H1 (cell line): ENCODE measurements around the gene NARS2. TPM values are rescaled to one million over a fixed set of nuclear protein-coding genes. Genes with fewer than 3 reads are reported as not detected.

ENCODE experiments used
- CHD1 ChIP-seq: IDR thresholded peaks from 2 replicates; pipeline ENCODE4 v1.6.1; 2012; ENCODE audit warnings: low read depth, low read length, improper control_type of control experiment
- CHD2 ChIP-seq: IDR thresholded peaks from 2 replicates; pipeline ENCODE4 v1.6.1; 2012; ENCODE audit warnings: low read length, improper control_type of control experiment
- KDM4A ChIP-seq: IDR thresholded peaks from one replicate; pipeline ENCODE4 v1.7.1; 2012; ENCODE audit warnings: low read depth, mild to moderate bottlenecking, moderate library complexity, low read length, inconsistent platforms; ENCODE audit not compliant: severe bottlenecking
- NRF1 ChIP-seq: IDR thresholded peaks from 2 replicates; pipeline ENCODE4 v1.6.1; 2011; ENCODE audit warnings: mild to moderate bottlenecking, low read depth, low read length, improper control_type of control experiment
- POU5F1 ChIP-seq: IDR thresholded peaks from 2 replicates; pipeline ENCODE4 v1.6.1; 2011; ENCODE audit warnings: low read depth, mild to moderate bottlenecking, low read length, moderate library complexity
- polyA plus RNA-seq, 7 experiments: library from polyadenylated mRNA; depleted of rRNA in 3 of 7; stranded (reverse) in 5 of 7; unstranded in 2 of 7; fragments of >200 nt in 5 of 7; fragments of 200-250 nt in 2 of 7; gene quantifications; 1 replicate in 5 of 7; 2 replicates in 1 of 7; 4 replicates in 1 of 7; pipeline versions ENCODE4 v1.2.1 to v1.2.3, GENCODE V29; 2011 to 2013; ENCODE audit warnings: missing spikeins in 2 of 7, mixed read lengths in 2 of 7
- total RNA-seq: library from RNA; stranded (reverse); fragmentation: NEBNext Ultra II Directional; extraction: Animal tissue kit (Norgen Biotek cat#: 25700); gene quantifications from 2 replicates; pipeline ENCODE4 v1.2.1, GENCODE V29; 2021

NARS2 gene
- total and polyA plus RNA-seq, 2 of the 8 experiments (the other 6 are each of a cell fraction or from before 2014, with no cell fraction given): 26.2 to 51.6 TPM

DNA sequence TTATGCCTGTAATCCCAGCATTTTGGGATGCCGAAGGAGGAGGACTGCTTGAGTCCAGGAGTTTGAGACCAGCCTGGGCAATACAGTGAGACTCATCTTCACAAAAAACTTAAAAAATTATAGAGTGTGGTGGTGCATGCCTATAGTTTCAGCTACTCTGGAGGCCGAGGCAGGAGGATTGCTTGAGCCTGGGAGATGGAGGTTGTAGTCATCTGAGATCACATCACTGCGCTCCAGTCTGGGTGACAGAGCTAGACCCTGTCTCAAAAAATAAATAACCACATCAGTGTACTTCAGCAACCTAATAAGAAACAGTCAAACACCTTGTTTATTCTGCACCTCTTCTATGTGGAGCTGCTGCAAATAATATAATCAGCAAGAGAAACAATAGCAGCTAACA lies 1.4 kb downstream of the NARS2 start (continued):
- TF ChIP-seq NRF1: no peak
- TF ChIP-seq POU5F1: no peak
- TF ChIP-seq CHD1: no peak
- TF ChIP-seq KDM4A: no peak
- no peak for TF ChIP-seq CHD2
